ENCODE data around the gene NCKAP5.

NCKAP5 gene

GRCh38 chr2:133104871-133105270 lies 463.4 kb downstream of the NCKAP5 start:
- no peak for DNase-seq (ENCODE audit: extremely low read depth, insufficient read length)
- no peak overlapping the region for H3K4me3 ChIP-seq (replicated peaks; ENCODE audit: low read depth, low read length)
- no peaks in the 10 kb centered on the region for H3K27me3 ChIP-seq (replicated peaks; ENCODE audit: control insufficient read depth, insufficient read depth, low read length)
- H3K36me3 ChIP-seq (ENCODE audit: control insufficient read depth, insufficient read depth, low read length): no peaks in the 10 kb centered on the region
- no peak for TF ChIP-seq CTCF (IDR thresholded peaks at IDR 0.05; ENCODE audit: insufficient read depth, low read length, poor library complexity, severe bottlenecking)

- no peak for DNase-seq (ENCODE audit: extremely low read depth, insufficient read length)
- no peak for TF ChIP-seq CTCF (IDR thresholded peaks at IDR 0.05; ENCODE audit: insufficient read depth, low read length, poor library complexity, severe bottlenecking)
- H3K36me3 ChIP-seq (ENCODE audit: control insufficient read depth, insufficient read depth, low read length): no peaks in the 10 kb centered on the region
- no peaks in the 10 kb centered on the region for H3K27me3 ChIP-seq (replicated peaks; ENCODE audit: control insufficient read depth, insufficient read depth, low read length)
- H3K4me3 ChIP-seq (replicated peaks; ENCODE audit: low read depth, low read length): no peak overlapping the region
Measured at GRCh38 chr2:133098787-133099186, 469.5 kb downstream of the NCKAP5 start.

GRCh38 chr2:133097666-133098065 lies 470.6 kb downstream of the NCKAP5 start:
- Histone ChIP-seq H3K36me3 (ENCODE audit: control insufficient read depth, insufficient read depth, low read length) (no peaks in the 10 kb centered on the region), H3K4me3 (replicated peaks; ENCODE audit: low read depth, low read length) (no peak overlapping the region), H3K27me3 (replicated peaks; ENCODE audit: control insufficient read depth, insufficient read depth, low read length) (no peaks in the 10 kb centered on the region)
- TF ChIP-seq CTCF (IDR thresholded peaks at IDR 0.05; ENCODE audit: insufficient read depth, low read length, poor library complexity, severe bottlenecking): no peak
- DNase-seq (ENCODE audit: extremely low read depth, insufficient read length): no peak

- no peak for DNase-seq (ENCODE audit: extremely low read depth, insufficient read length)
- no peak for TF ChIP-seq CTCF (IDR thresholded peaks at IDR 0.05; ENCODE audit: insufficient read depth, low read length, poor library complexity, severe bottlenecking)
- no peak overlapping the region for H3K4me3 ChIP-seq (replicated peaks; ENCODE audit: low read depth, low read length)
- H3K27me3 ChIP-seq (replicated peaks; ENCODE audit: control insufficient read depth, insufficient read depth, low read length): no peaks in the 10 kb centered on the region; the same call in 1 of the 2 replicates
- H3K36me3 ChIP-seq (ENCODE audit: control insufficient read depth, insufficient read depth, low read length): no peaks in the 10 kb centered on the region
Measured at GRCh38 chr2:133092571-133092970, 475.7 kb downstream of the NCKAP5 start.

DNA sequence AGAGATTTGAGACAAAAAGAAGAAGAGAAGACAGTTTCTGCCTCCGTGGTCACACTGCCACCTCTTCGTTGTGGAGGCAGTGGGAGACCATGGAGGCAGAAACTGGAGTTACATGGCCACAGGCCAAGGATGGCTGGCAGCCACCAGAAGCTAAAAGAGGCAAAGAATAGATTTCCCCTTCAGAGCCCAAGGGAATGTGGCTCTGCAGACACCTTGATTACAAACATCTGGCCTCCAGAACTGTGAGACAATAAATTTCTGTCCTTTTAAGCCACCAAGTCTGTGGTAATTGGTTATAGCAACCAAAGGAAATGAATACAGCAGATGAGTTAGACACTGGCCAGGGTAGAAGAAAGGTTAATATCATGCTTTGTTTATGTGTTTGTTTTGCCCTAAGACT lies 477.9 kb downstream of the NCKAP5 start:
- H3K4me3 ChIP-seq (replicated peaks; ENCODE audit: low read depth, low read length): no peak overlapping the region
- H3K36me3 ChIP-seq (ENCODE audit: control insufficient read depth, insufficient read depth, low read length): no peaks in the 10 kb centered on the region
- no peak for DNase-seq (ENCODE audit: extremely low read depth, insufficient read length)
- no peaks in the 10 kb centered on the region; the same call in 1 of the 2 replicates for H3K27me3 ChIP-seq (replicated peaks; ENCODE audit: control insufficient read depth, insufficient read depth, low read length)
- no peak for TF ChIP-seq CTCF (IDR thresholded peaks at IDR 0.05; ENCODE audit: insufficient read depth, low read length, poor library complexity, severe bottlenecking)

DNA sequence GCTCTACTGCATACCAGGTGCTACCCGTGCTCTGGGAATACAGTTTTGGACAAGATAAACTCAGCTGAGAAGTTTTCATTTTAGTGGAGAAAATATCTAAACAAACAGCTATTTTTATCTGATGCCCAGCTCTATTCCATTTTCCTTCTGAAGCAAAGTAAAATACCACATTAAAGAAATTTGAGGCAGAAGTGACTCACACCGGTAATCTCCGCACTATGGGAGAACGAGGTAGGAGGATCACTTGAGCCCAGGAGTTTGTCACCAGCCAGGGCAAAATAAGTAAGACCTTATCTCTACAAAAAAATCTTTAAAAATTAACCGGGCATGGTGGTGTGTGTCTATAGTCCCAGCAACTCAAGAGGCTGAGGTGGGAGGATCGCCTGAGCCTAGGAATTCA lies 482.1 kb downstream of the NCKAP5 start:
- TF ChIP-seq CTCF (IDR thresholded peaks at IDR 0.05; ENCODE audit: insufficient read depth, low read length, poor library complexity, severe bottlenecking): no peak
- Histone ChIP-seq H3K36me3 (ENCODE audit: control insufficient read depth, insufficient read depth, low read length) (no peaks in the 10 kb centered on the region), H3K27me3 (replicated peaks; ENCODE audit: control insufficient read depth, insufficient read depth, low read length) (no peaks in the 10 kb centered on the region; the same call in 1 of the 2 replicates), H3K4me3 (replicated peaks; ENCODE audit: low read depth, low read length) (no peak overlapping the region)
- DNase-seq (ENCODE audit: extremely low read depth, insufficient read length): no peak

Data from GM06990 (cell line).